Upper lobe of left lung (tissue), 4 donors: Measurements from ENCODE around the gene SHROOM2.

Experiments used
- CTCF ChIP-seq, 6 experiments: fragments of 450-650 bp in 4 of 6; fragments of 200-600 bp in 2 of 6; sonication (generic) in 2 of 6; IDR thresholded peaks; one replicate each; pipeline ENCODE4 v1.5.1; 2016 to 2019; ENCODE audit warnings: antibody characterized with exemption in 6 of 6
- POLR2A ChIP-seq, 4 donors: fragments of 450-650 bp; IDR thresholded peaks; one replicate each; pipeline ENCODE4 v1.5.1; 2016 to 2017; ENCODE audit warnings: antibody characterized with exemption in 4 of 4, mild to moderate bottlenecking in 2 of 4
- POLR2AphosphoS5 ChIP-seq, 2 donors: sonication (generic); formaldehyde crosslinking; IDR thresholded peaks; one replicate each; pipeline ENCODE4 v1.5.1; 2017; ENCODE audit warnings: antibody characterized with exemption in 2 of 2

GRCh38 chrX:9919632-9920172 is 133.5 kb downstream of the SHROOM2 start:
- no peak for TF ChIP-seq CTCF (IDR thresholded peaks at IDR 0.05)
- no peak for TF ChIP-seq POLR2A (IDR thresholded peaks at IDR 0.05)
- TF ChIP-seq POLR2AphosphoS5 (IDR thresholded peaks at IDR 0.05), result no peak
